Fibroblast of mammary gland (primary cell): ENCODE measurements around the gene IFNA14.

ENCODE experiments used
- DNase-seq: peaks from one replicate; pipeline ENCODE4 v3.0.0-alpha.2; 2010; ENCODE audit warnings: low read depth
- H3K4me3 ChIP-seq: 2 replicates; pipeline ENCODE4 v1.5.1; 2011; ENCODE audit warnings: low read depth, mild to moderate bottlenecking, low read length, moderate library complexity; ENCODE audit not compliant: control insufficient read depth
- TF ChIP-seq, protein P1 (sequence below): conservative IDR thresholded peaks from 2 replicates; pipeline ENCODE4 v1.5.1; 2011; ENCODE audit warnings: low read depth, low read length, inconsistent platforms; ENCODE audit not compliant: control insufficient read depth, insufficient read depth

Gene IFNA14

DNA sequence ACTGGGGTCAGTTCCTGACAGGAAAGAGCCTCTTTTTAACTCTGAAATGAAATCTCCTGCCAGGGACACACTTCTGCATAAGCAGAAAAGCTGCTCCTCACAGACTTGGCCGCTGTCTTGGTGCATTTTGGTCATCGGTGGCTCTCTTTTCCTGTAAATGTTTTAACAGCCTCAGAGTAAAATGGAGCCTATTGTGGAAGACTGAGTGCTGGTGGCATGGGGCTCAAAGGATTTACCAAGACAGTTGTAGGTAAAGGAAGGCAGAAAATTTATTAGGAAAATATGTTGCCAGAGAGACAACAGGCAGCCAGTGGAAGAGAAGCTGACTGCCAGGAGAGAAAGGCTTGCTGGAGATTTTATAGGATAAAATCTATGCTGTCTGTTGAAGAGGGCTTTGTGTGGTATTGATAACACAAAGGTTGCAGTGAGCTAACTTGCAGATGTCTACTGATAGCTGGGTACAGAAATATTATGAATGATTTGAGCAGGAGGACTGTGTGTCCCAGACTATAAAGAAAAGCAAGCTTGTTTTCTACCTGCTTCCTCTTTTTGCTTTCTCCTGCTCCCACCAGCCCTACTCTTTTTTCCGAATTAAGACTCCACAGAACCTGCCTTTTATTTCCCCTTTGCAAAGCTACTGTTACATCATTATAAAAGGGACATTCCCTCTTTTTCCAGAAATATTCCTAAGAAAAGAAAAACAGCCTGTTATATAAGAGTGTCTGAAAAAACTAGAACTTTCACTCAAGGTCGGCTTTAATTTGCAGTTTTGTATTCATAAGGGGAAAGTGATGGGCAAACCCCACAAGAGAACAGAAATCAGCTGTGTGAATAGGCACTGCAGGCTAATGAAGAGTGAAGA, 27.9 kb upstream of the IFNA14 start:
- no peak for DNase-seq
- H3K4me3 ChIP-seq, result no peak overlapping the region

DNA sequence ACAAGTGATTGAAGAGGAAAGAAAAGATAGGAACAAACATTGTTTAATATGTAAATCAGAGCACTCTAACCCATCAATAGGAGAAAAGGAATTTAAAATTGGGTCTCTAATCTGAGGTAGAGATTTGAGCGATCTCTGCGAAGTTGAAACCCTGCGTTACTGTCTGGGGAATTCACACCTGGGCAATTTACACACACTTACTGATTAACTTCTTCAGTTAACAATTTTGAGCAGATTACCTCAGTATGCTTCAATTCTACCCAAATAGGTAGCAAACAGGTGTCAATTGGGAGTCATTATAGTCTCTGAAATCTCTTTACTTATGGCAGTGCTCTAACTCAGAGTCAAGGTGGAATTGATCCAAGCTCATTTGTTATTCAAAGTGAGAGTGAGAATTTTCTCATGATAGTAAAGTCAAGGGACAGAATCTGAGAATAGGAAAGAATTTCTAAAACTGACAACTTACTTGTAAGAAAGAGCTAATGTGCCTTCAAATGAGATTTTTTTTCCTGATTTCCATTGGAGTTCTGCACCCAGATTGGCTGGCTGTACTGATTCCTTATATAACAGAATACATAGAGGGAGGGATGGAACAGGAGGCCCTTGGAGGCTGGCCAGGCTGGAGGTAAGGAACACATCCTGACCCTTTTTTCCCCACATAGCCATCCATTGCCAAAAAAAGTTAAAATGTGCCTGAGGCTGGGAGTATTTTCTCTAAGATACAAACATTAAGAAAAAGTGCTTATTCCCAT, 27.1 kb upstream of the IFNA14 start:
- no peak overlapping the region for H3K4me3 ChIP-seq
- no peak for DNase-seq
- TF ChIP-seq, protein P1, sequence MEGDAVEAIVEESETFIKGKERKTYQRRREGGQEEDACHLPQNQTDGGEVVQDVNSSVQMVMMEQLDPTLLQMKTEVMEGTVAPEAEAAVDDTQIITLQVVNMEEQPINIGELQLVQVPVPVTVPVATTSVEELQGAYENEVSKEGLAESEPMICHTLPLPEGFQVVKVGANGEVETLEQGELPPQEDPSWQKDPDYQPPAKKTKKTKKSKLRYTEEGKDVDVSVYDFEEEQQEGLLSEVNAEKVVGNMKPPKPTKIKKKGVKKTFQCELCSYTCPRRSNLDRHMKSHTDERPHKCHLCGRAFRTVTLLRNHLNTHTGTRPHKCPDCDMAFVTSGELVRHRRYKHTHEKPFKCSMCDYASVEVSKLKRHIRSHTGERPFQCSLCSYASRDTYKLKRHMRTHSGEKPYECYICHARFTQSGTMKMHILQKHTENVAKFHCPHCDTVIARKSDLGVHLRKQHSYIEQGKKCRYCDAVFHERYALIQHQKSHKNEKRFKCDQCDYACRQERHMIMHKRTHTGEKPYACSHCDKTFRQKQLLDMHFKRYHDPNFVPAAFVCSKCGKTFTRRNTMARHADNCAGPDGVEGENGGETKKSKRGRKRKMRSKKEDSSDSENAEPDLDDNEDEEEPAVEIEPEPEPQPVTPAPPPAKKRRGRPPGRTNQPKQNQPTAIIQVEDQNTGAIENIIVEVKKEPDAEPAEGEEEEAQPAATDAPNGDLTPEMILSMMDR, result no peak

More for the DNA sequence above, 27.9 kb upstream of the IFNA14 start:
- TF ChIP-seq, protein P1, result no peak

DNA sequence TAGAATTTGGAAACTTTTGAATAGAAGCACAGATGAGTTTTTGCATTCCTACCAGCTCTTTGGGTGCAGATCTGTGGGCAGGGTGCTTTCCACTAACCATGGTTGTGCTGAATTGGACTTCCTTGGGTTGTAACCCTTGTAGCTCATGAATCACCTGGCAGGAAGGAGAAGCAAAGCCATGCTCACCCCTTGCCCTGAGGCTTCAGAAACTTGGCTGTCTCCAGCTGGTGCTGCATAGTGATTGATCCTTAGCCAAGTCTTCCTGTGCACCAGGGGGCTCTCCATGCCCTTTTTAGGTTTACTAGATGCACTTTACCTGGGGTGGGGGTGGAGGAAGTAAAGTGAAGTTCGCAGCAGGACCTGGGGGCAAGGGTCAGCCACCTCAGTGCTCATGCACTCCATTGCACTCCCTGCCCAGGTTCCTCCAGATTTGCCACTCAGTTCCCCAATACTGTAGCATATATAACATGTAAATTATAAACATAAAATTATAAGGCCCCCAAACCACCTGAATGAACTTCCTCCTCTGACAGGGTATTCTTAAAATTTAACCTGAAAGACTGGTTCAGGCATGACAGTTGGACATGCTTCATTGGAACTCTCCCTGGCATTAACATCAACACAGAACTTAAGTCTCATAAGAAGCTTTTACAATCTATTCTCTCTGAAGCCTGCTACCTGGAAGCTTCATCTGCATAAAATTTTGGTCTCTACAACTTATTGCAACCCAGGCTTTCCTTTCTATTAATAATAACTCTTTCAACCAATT, 25.8 kb upstream of the IFNA14 start:
- no peak for DNase-seq
- no peak overlapping the region for H3K4me3 ChIP-seq

DNA sequence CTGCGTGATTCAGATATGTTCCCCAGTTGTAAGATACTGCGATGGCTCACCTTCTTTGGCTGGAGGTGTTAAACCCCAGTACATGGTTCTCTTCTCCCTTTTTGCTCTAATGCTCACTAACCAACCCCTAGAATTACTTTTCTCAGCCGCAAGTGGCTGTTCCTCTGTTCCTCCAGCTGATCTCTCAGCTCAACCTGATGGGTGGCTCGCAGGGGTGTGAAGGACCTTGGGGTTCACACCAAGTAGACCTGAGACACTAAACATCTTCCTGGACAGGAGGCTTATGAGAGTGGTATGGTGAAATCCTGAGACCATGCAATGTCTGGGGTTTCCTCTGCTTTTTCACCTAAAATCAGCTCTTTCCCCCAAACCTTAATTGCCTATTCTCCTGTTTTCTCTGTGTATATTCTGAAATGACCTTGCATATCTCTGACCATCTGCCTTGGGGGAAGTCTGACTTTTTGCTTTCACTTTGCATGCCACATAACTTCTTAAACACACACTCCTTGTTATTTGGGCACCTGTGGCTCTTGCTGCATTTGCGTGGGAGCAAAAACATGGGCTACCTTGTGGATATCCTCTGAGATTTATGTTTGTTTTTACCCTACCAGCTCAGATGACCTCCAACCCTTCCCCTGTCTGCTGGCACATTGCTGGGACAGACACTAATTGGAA, 15.9 kb upstream of the IFNA14 start:
- TF ChIP-seq, protein P1, result no peak
- DNase-seq, result no peak
- no peak overlapping the region for H3K4me3 ChIP-seq

More for the DNA sequence above, 25.8 kb upstream of the IFNA14 start:
- TF ChIP-seq, protein P1, result no peak

DNA sequence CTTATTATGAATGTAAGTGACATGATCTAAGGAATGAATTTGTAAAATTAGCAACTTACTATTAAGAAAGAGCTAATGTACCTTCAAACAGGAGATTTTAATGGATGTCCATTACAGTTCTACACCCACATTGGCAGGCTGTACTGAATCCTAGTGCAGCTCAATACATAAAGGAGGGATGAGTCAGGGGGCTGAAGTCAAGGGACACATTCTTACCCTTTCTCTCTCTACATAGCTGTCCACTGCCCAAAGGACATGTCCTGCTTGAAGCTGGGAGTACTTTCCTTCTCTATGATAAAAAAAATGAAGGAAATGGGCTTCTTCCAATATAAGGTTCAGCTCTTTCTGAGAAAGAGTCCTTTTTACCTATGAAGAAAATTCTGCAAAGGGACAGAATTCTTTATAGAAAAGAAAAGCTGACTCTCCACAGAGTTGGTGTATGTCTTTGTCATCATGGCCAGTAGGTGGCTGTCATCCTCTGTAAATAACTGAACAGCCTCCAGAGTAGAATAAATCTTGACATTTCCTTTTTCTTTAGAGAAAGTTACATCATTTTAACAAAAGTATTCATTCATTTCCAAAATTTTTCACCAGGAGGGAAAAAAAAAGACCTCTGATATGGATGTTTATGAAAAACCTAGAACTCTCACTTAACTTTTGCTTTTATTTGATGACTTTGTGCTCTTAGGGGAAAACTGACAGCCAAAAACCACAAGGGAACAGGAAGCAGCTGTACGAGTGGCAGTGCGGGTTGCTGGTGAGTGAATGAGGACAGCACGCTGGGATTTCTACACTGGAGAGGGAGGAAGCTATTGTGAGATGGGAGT, 13.1 kb upstream of the IFNA14 start:
- peak; percentile 26 for DNase-seq

More for the DNA sequence above, 13.1 kb upstream of the IFNA14 start:
- H3K4me3 ChIP-seq, result no peak overlapping the region
- TF ChIP-seq, protein P1, result peak; percentile 41
